Esophagus muscularis mucosa (tissue), 3 donors: ENCODE data around the gene CRYGN.

Experiments used
- CTCF ChIP-seq, 3 experiments: fragments of 200-600 bp in 2 of 3; fragments of 450-650 bp in 1 of 3; sonication (generic) in 2 of 3; IDR thresholded peaks; one replicate each; pipeline ENCODE4 v1.5.1; 2017 to 2019; ENCODE audit warnings: antibody characterized with exemption in 3 of 3, mild to moderate bottlenecking in 2 of 3, moderate library complexity in 1 of 3
- POLR2A ChIP-seq: fragments of 450-650 bp; IDR thresholded peaks from one replicate; pipeline ENCODE4 v1.6.1; 2017; ENCODE audit warnings: antibody characterized with exemption, moderate library complexity, mild to moderate bottlenecking, low read depth
- POLR2AphosphoS5 ChIP-seq, 2 donors: sonication (generic); formaldehyde crosslinking; IDR thresholded peaks; one replicate each; pipeline ENCODE4 v1.6.1; 2017; ENCODE audit warnings: antibody characterized with exemption in 2 of 2

GRCh38 chr7:151438864-151439601 lies 908 bp downstream of the CRYGN start:
- TF ChIP-seq CTCF (IDR thresholded peaks at IDR 0.05) = no peak
- no peak for TF ChIP-seq POLR2AphosphoS5 (IDR thresholded peaks at IDR 0.05)
- no peak for TF ChIP-seq POLR2A
